Measurements from ENCODE around the gene FAM193B.
"Not testable (repeated sequence)": the region's sequence is repeated elsewhere in the genome, so short reads cannot be mapped to it uniquely, and the experiment has no call there.

The FAM193B gene

GRCh38 chr5:177575488-177575887, 21.1 kb upstream of the FAM193B start:
- DNase-seq, result no peak

- DNase-seq, result no peak
These were observed 15.5 kb upstream of the FAM193B start for GRCh38 chr5:177569894-177570293.

- no peak for DNase-seq
These were observed 14.0 kb upstream of the FAM193B start for GRCh38 chr5:177568326-177568725.

- no peak for DNase-seq
These were observed 10.7 kb upstream of the FAM193B start for GRCh38 chr5:177565046-177565445.

GRCh38 chr5:177559446-177559941, 5.1 kb upstream of the FAM193B start:
- DNase-seq, result not testable (repeated sequence)

- no peak for DNase-seq
These were observed 3.4 kb upstream of the FAM193B start for GRCh38 chr5:177557796-177558195.

- no peak for DNase-seq
These were observed 2.8 kb upstream of the FAM193B start for GRCh38 chr5:177557041-177557647.

- no peak for DNase-seq
These were observed 1.3 kb upstream of the FAM193B start for GRCh38 chr5:177555665-177556064.

- DNase-seq, result no peak
These were observed 865 bp upstream of the FAM193B start for GRCh38 chr5:177555228-177555627.

GRCh38 chr5:177553671-177554429, 513 bp downstream of the FAM193B start:
- no peak for DNase-seq

- no peak for DNase-seq
These were observed 1.4 kb downstream of the FAM193B start for GRCh38 chr5:177552839-177553455.

- DNase-seq, result no peak
These were observed 4.2 kb downstream of the FAM193B start for GRCh38 chr5:177550122-177550521.

GRCh38 chr5:177548495-177548894, 5.9 kb downstream of the FAM193B start:
- no peak for DNase-seq

- no peak for DNase-seq
These were observed 6.6 kb downstream of the FAM193B start for GRCh38 chr5:177547736-177548135.

- DNase-seq, result no peak
These were observed 8.1 kb downstream of the FAM193B start for GRCh38 chr5:177546258-177546741.

- no peak for DNase-seq
These were observed 8.7 kb downstream of the FAM193B start for GRCh38 chr5:177545487-177546257.

- no peak for DNase-seq
These were observed 11.4 kb downstream of the FAM193B start for GRCh38 chr5:177542816-177543465.

GRCh38 chr5:177540438-177540837, 13.9 kb downstream of the FAM193B start:
- DNase-seq, result no peak

- no peak for DNase-seq
These were observed 15.0 kb downstream of the FAM193B start for GRCh38 chr5:177539411-177539810.

GRCh38 chr5:177538876-177539275, 15.5 kb downstream of the FAM193B start:
- DNase-seq, result no peak

- no peak for DNase-seq
These were observed 16.7 kb downstream of the FAM193B start for GRCh38 chr5:177537389-177538361.

Data from NCI-H1048 (cell line).